ENCODE measurements around the gene CDC42BPA. TPM values are rescaled to one million over a fixed set of nuclear protein-coding genes. Genes with fewer than 3 reads are reported as not detected.

Gene CDC42BPA
- total RNA-seq (under 1 TPM; 0.42 to 0.72 TPM), polyA plus RNA-seq (0.44 TPM)

- peaks cover 23% of the 10 kb centered on the region for H3K27me3 ChIP-seq (ENCODE audit: insufficient read depth, low read length, poor library complexity, severe bottlenecking)
- H3K4me1 ChIP-seq (ENCODE audit: insufficient read depth, low read length), result peaks cover 5% of the 10 kb centered on the region
- ChIA-PET POLR2A (no interaction called here), CTCF (no interaction called here)
- Mint-ChIP-seq H3K4me3 (peak within 1 kb of the TSS; percentile 64 to 89 (median 74)), H3K9me3 (peaks cover 0 to 8% (median 5%) of the 10 kb centered on the region in 5 donors), H3K36me3 (no peaks in the 10 kb centered on the region), H3K27me3 (peaks cover 43 to 77% of the 10 kb centered on the region in 2 donors), H3K4me1 (peaks cover 3 to 13% (median 7%) of the 10 kb centered on the region in 3 donors), H3K27ac (no peak within 1 kb of the TSS)
- H3K9me3 ChIP-seq (ENCODE audit: low read length), result no peaks in the 10 kb centered on the region
- H3K27ac ChIP-seq (ENCODE audit: low read depth, low read length), result peak within 1 kb of the TSS; percentile 69
- peak in 2 of 5 donors; percentile 14 to 55 for DNase-seq
- H3K36me3 ChIP-seq (ENCODE audit: insufficient read depth, low read length), result no peaks in the 10 kb centered on the region
- H3K4me3 ChIP-seq (ENCODE audit: low read length), result peak within 1 kb of the TSS; percentile 49
These were observed at the start of gene CDC42BPA for GRCh38 chr1:227318016-227318852. Gene CDC42BPA (minus strand): TSS chr1:227318492. CDS start chr1:227317182, 1,310 bp downstream.

GRCh38 chr1:227368009-227368408 lies 49.7 kb upstream of the CDC42BPA start:
- ChIA-PET CTCF (no interaction called here), POLR2A (no interaction called here)
- H3K4me1 ChIP-seq (ENCODE audit: insufficient read depth, low read length), result no peaks in the 10 kb centered on the region
- H3K4me3 ChIP-seq (ENCODE audit: low read length), result no peak overlapping the region
- Mint-ChIP-seq H3K9me3 (no peaks in the 10 kb centered on the region), H3K27me3 (peaks cover 8 to 19% of the 10 kb centered on the region in 2 donors), H3K36me3 (no peaks in the 10 kb centered on the region), H3K4me3 (no peak overlapping the region), H3K27ac (no peak overlapping the region), H3K4me1 (no peaks in the 10 kb centered on the region)
- H3K27ac ChIP-seq (ENCODE audit: low read depth, low read length), result no peak overlapping the region
- no peaks in the 10 kb centered on the region for H3K27me3 ChIP-seq (ENCODE audit: insufficient read depth, low read length, poor library complexity, severe bottlenecking)
- DNase-seq, result no peak
- no peaks in the 10 kb centered on the region for H3K36me3 ChIP-seq (ENCODE audit: insufficient read depth, low read length)
- no peaks in the 10 kb centered on the region for H3K9me3 ChIP-seq (ENCODE audit: low read length)

GRCh38 chr1:227365473-227366431 lies 47.5 kb upstream of the CDC42BPA start:
- Histone ChIP-seq H3K36me3 (ENCODE audit: insufficient read depth, low read length) (no peaks in the 10 kb centered on the region), H3K9me3 (ENCODE audit: low read length) (no peaks in the 10 kb centered on the region), H3K27ac (ENCODE audit: low read depth, low read length) (no peak overlapping the region), H3K27me3 (ENCODE audit: insufficient read depth, low read length, poor library complexity, severe bottlenecking) (no peaks in the 10 kb centered on the region), H3K4me1 (ENCODE audit: insufficient read depth, low read length) (no peaks in the 10 kb centered on the region), H3K4me3 (ENCODE audit: low read length) (no peak overlapping the region)
- Mint-ChIP-seq H3K27me3 (peaks cover 5 to 16% of the 10 kb centered on the region in 2 donors), H3K4me3 (no peak overlapping the region), H3K4me1 (no peaks in the 10 kb centered on the region), H3K9me3 (no peaks in the 10 kb centered on the region), H3K36me3 (no peaks in the 10 kb centered on the region), H3K27ac (no peak overlapping the region)
- no peak for DNase-seq
- ChIA-PET POLR2A (no interaction called here), CTCF (no interaction called here)

GRCh38 chr1:227364657-227365056 lies 46.4 kb upstream of the CDC42BPA start:
- POLR2A ChIA-PET, result no interaction called here

GRCh38 chr1:227363825-227364224 lies 45.5 kb upstream of the CDC42BPA start:
- no peaks in the 10 kb centered on the region for H3K36me3 Mint-ChIP-seq
- CTCF ChIA-PET, result no interaction called here
- no peak for DNase-seq
- Histone ChIP-seq H3K27me3 (ENCODE audit: insufficient read depth, low read length, poor library complexity, severe bottlenecking) (no peaks in the 10 kb centered on the region), H3K4me3 (ENCODE audit: low read length) (no peak overlapping the region), H3K4me1 (ENCODE audit: insufficient read depth, low read length) (no peaks in the 10 kb centered on the region), H3K27ac (ENCODE audit: low read depth, low read length) (no peak overlapping the region), H3K36me3 (ENCODE audit: insufficient read depth, low read length) (no peaks in the 10 kb centered on the region), H3K9me3 (ENCODE audit: low read length) (no peaks in the 10 kb centered on the region)
- no peaks in the 10 kb centered on the region for H3K4me1 Mint-ChIP-seq
- H3K4me3 Mint-ChIP-seq, result no peak overlapping the region
- no peaks in the 10 kb centered on the region for H3K9me3 Mint-ChIP-seq
- POLR2A ChIA-PET, result no interaction called here
- H3K27me3 Mint-ChIP-seq, result peaks cover 15 to 27% of the 10 kb centered on the region in 2 donors
- no peak overlapping the region for H3K27ac Mint-ChIP-seq

More at GRCh38 chr1:227364657-227365056, 46.4 kb upstream of the CDC42BPA start:
- Mint-ChIP-seq H3K27me3 (peaks cover 8 to 21% of the 10 kb centered on the region in 2 donors), H3K4me3 (no peak overlapping the region), H3K9me3 (no peaks in the 10 kb centered on the region), H3K27ac (no peak overlapping the region), H3K36me3 (no peaks in the 10 kb centered on the region), H3K4me1 (no peaks in the 10 kb centered on the region)
- no peaks in the 10 kb centered on the region for H3K4me1 ChIP-seq (ENCODE audit: insufficient read depth, low read length)
- H3K36me3 ChIP-seq (ENCODE audit: insufficient read depth, low read length), result no peaks in the 10 kb centered on the region
- H3K27me3 ChIP-seq (ENCODE audit: insufficient read depth, low read length, poor library complexity, severe bottlenecking), result no peaks in the 10 kb centered on the region
- H3K4me3 ChIP-seq (ENCODE audit: low read length), result no peak overlapping the region
- H3K9me3 ChIP-seq (ENCODE audit: low read length), result no peaks in the 10 kb centered on the region
- no peak overlapping the region for H3K27ac ChIP-seq (ENCODE audit: low read depth, low read length)
- DNase-seq, result no peak
- CTCF ChIA-PET, result no interaction called here

GRCh38 chr1:227362039-227362438 lies 43.7 kb upstream of the CDC42BPA start:
- Mint-ChIP-seq H3K4me3 (no peak overlapping the region), H3K27me3 (peaks cover 16 to 33% of the 10 kb centered on the region in 2 donors), H3K27ac (no peak overlapping the region), H3K9me3 (no peaks in the 10 kb centered on the region), H3K36me3 (no peaks in the 10 kb centered on the region), H3K4me1 (no peaks in the 10 kb centered on the region)
- H3K27ac ChIP-seq (ENCODE audit: low read depth, low read length), result no peak overlapping the region
- CTCF ChIA-PET, result no interaction called here
- H3K9me3 ChIP-seq (ENCODE audit: low read length), result no peaks in the 10 kb centered on the region
- no peaks in the 10 kb centered on the region for H3K27me3 ChIP-seq (ENCODE audit: insufficient read depth, low read length, poor library complexity, severe bottlenecking)
- POLR2A ChIA-PET, result no interaction called here
- no peak overlapping the region for H3K4me3 ChIP-seq (ENCODE audit: low read length)
- H3K36me3 ChIP-seq (ENCODE audit: insufficient read depth, low read length), result no peaks in the 10 kb centered on the region
- H3K4me1 ChIP-seq (ENCODE audit: insufficient read depth, low read length), result no peaks in the 10 kb centered on the region
- no peak for DNase-seq

GRCh38 chr1:227357927-227358302 lies 39.6 kb upstream of the CDC42BPA start:
- Histone ChIP-seq H3K27ac (ENCODE audit: low read depth, low read length) (peak overlapping the region; percentile 57), H3K4me1 (ENCODE audit: insufficient read depth, low read length) (no peaks in the 10 kb centered on the region), H3K36me3 (ENCODE audit: insufficient read depth, low read length) (no peaks in the 10 kb centered on the region), H3K27me3 (ENCODE audit: insufficient read depth, low read length, poor library complexity, severe bottlenecking) (no peaks in the 10 kb centered on the region), H3K9me3 (ENCODE audit: low read length) (no peaks in the 10 kb centered on the region), H3K4me3 (ENCODE audit: low read length) (no peak overlapping the region)
- peaks cover 13 to 35% of the 10 kb centered on the region in 2 donors for H3K27me3 Mint-ChIP-seq
- H3K4me1 Mint-ChIP-seq, result no peaks in the 10 kb centered on the region
- ChIA-PET POLR2A (no interaction called here), CTCF (no interaction called here)
- no peaks in the 10 kb centered on the region for H3K36me3 Mint-ChIP-seq
- no peak for DNase-seq
- H3K27ac Mint-ChIP-seq, result no peak overlapping the region
- H3K4me3 Mint-ChIP-seq, result no peak overlapping the region
- H3K9me3 Mint-ChIP-seq, result no peaks in the 10 kb centered on the region
